ENCODE data around the gene INSR. TPM values are rescaled to one million over a fixed set of nuclear protein-coding genes. Genes with fewer than 3 reads are reported as not detected.

INSR gene
- total and polyA plus RNA-seq, 10 of the 15 experiments (the other 5 are each of a cell fraction or from before 2014, with no cell fraction given), result 4.2 to 34.9 (median 13.6) TPM

DNA sequence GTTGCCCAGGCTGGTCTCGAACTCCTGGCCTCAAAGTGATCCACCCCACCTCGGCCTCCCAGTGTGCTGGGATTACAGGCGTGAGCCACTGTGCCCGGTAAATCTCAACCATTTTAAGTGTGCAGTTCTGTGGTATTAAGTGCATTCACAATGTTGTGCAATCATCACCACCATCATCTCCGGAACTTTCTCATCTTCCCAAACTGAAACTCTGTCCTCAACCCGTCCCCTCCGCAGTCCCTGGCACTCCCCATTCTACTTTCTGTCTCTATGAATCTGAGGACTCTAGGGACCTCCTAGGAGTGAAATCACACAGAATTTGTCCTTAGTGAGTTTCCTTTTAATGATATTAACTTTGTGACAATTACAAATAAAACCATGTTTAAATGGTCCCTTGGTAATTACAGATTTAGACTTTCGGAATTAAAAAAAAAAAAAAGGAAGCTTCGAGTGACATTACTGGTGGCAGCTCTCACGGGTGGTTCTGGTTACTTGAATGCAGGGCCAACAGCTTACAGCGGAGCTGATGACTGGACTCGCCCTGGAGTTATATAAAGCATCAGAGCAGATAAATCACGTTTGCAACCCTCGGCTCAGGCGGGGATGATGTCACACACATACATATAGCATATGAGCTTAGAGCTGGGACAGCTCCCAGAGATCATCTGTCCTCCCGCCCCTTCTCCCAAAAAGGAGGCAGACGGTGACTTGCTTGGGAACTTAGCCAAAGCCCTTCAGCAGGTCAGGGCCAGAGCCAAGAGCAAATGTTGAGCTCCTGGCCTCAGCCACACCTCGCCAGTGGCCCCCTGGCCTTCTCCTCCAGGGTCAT lies 134.9 kb downstream of the INSR start:
- Histone ChIP-seq H3K9me3 (replicated peaks; ENCODE audit: control insufficient read depth, insufficient read depth, low read length) (no peaks in the 10 kb centered on the region), H3K27ac (ENCODE audit: control insufficient read depth, insufficient read depth) (no peak overlapping the region), H3K27me3 (replicated peaks in 1 of 2; ENCODE audit: control insufficient read depth in 2 of 2, insufficient read depth in 2 of 2, low read length in 1 of 2) (no peaks in the 10 kb centered on the region), H3K79me2 (ENCODE audit: control insufficient read depth, insufficient read depth, low read length) (no peaks in the 10 kb centered on the region), H3K4me1 (ENCODE audit: control insufficient read depth, insufficient read depth, low read length) (no peaks in the 10 kb centered on the region), H3K4me2 (ENCODE audit: control insufficient read depth, insufficient read depth) (no peak overlapping the region), H4K20me1 (ENCODE audit: control insufficient read depth, insufficient read depth) (no peaks in the 10 kb centered on the region), H3K4me3 (no peak overlapping the region), H3K9ac (ENCODE audit: control insufficient read depth, insufficient read depth, low read length) (no peak overlapping the region), H3K36me3 (ENCODE audit: control insufficient read depth in 2 of 2, insufficient read depth in 2 of 2, low read length in 1 of 2) (peaks cover 14% of the 10 kb centered on the region in 2 experiments), H2AFZ (ENCODE audit: control insufficient read depth, low read depth, low read length) (no peak overlapping the region)
- CTCF ChIA-PET, result interaction anchor here (1.1 kb wide), 1 partner anchor 11 kb away, joined by 3 read pairs; no protein-coding TSS in a partner anchor
- TF ChIP-seq SPI1 (IDR thresholded peaks at IDR 0.05; ENCODE audit: borderline replicate concordance, insufficient read depth, low read depth, low read length) (no peak), CBX5 (IDR thresholded peaks at IDR 0.05; ENCODE audit: low read depth) (no peak), USF2 (IDR thresholded peaks at IDR 0.05; ENCODE audit: borderline replicate concordance, low read depth, low read length) (no peak), ZSCAN29 (IDR thresholded peaks at IDR 0.05) (no peak), RUNX3 (IDR thresholded peaks at IDR 0.05; ENCODE audit: low read length) (no peak), SMAD1 (IDR thresholded peaks at IDR 0.05; ENCODE audit: low read depth, partially characterized antibody) (no peak)
- RAD21 ChIA-PET (ENCODE audit: unreplicated experiment), result interaction anchor here (0.6 to 1.0 kb wide), 2 partner anchors 26 to 86 kb away, joined by 3 read pairs; no protein-coding TSS in a partner anchor
- ATAC-seq (no peak), FAIRE-seq (no peak), DNase-seq (ENCODE audit: low read depth, low spot score) (no peak)
- SMC1A ChIA-PET (ENCODE audit: uncharacterized antibody, unreplicated experiment), result no interaction called here
- in situ Hi-C loops (cut with MboI) (no loop called here), intact Hi-C loops (cut with micrococcal nuclease; ENCODE audit: unreplicated experiment) (no loop called here)
- 90% methylated on average over 18 of the region's 18 CpGs for WGBS (ENCODE audit: insufficient coverage, insufficient replicate concordance, low lambda C conversion rate, missing lambda C conversion rate)
- no TSS peak for BruUV-seq (replicated peaks)
- POLR2A ChIA-PET, result interaction anchor here (0.6 kb wide), 1 partner anchor 22 kb away, joined by 3 read pairs; no protein-coding TSS in a partner anchor

All from GM12878 (cell line).